ENCODE measurements around the gene MITF. TPM values are rescaled to one million over a fixed set of nuclear protein-coding genes. Genes with fewer than 3 reads are reported as not detected.

Gene MITF
- total RNA-seq, 1 donor from 2014 or later, result 5.7 TPM

DNA sequence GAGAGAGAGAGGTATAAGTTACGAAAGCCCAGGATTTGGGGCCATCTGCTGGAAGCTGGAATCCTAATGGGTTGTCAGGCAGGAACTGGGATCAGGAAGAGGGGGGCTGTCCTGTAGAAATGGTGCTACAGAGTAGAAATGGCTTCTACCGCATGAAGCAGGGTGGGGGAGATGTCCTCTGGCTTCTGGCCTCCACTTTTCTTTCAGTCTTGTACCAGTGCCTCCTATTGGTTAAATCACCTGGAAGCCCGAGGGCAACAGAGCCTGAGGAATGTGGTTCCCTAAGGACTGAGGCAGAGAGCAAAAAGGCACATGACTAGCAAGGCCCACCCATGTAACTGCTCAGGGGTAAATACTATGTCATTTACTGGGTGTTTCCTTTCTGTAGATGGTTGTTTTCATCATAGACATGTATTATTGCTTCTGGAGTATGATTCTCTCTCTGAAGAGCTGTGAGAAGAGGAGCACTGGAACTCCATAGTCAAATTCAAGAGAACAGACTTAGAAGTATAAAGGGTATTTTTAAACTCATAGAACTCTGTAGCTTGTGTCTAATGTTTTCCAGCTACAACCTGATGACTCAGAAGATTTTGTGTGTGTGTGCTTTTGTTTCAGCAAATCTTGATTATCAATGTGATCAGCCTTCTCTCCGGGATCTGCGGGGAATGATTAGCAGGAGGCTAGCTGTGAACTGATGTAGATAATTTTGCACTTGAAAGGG lies 20.2 kb upstream of the MITF start:
- no peaks in the 10 kb centered on the region for H3K4me1 Mint-ChIP-seq (ENCODE audit: low read depth)
- TF ChIP-seq CTCF (IDR thresholded peaks at IDR 0.05), result no peak
- no peaks in the 10 kb centered on the region for H3K9me3 Mint-ChIP-seq (ENCODE audit: low read depth)
- no peaks in the 10 kb centered on the region for H3K27me3 Mint-ChIP-seq (ENCODE audit: low read depth)
- no peak overlapping the region for H3K27ac Mint-ChIP-seq (ENCODE audit: unreplicated experiment)
- no peaks in the 10 kb centered on the region for H3K36me3 Mint-ChIP-seq (ENCODE audit: low read depth)
- no peak overlapping the region for H3K4me3 Mint-ChIP-seq (ENCODE audit: unreplicated experiment)
- no peak for DNase-seq (ENCODE audit: low spot score)

GRCh38 chr3:69719587-69720122 lies 19.6 kb upstream of the MITF start:
- Mint-ChIP-seq H3K4me1 (ENCODE audit: low read depth) (no peaks in the 10 kb centered on the region), H3K4me3 (ENCODE audit: unreplicated experiment) (no peak overlapping the region), H3K27me3 (ENCODE audit: low read depth) (no peaks in the 10 kb centered on the region), H3K36me3 (ENCODE audit: low read depth) (no peaks in the 10 kb centered on the region), H3K9me3 (ENCODE audit: low read depth) (no peaks in the 10 kb centered on the region), H3K27ac (ENCODE audit: unreplicated experiment) (no peak overlapping the region)
- no peak for TF ChIP-seq CTCF (IDR thresholded peaks at IDR 0.05)
- DNase-seq (ENCODE audit: low spot score), result no peak

DNA sequence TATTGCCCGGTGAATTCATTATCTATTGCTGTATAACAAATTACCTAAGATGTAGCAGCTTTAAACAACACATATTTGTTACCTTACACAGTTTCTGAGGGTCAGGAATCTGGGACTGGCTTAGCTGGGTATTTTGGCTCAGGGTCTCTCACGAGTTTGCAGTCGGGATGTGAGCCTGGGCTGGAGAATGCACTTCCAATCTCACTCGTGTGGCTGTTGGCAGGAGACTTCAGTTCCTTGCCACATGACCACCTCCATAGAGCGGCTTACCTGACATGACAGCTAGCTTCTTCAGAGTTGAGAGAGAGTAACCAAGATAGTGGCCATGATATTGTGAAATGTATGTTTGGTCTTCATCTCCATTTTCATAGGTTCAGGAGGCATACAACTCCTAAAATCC lies 18.4 kb upstream of the MITF start:
- Mint-ChIP-seq H3K9me3 (ENCODE audit: low read depth) (no peaks in the 10 kb centered on the region), H3K36me3 (ENCODE audit: low read depth) (no peaks in the 10 kb centered on the region), H3K4me3 (ENCODE audit: unreplicated experiment) (no peak overlapping the region), H3K4me1 (ENCODE audit: low read depth) (peaks cover 5% of the 10 kb centered on the region), H3K27ac (ENCODE audit: unreplicated experiment) (no peak overlapping the region), H3K27me3 (ENCODE audit: low read depth) (no peaks in the 10 kb centered on the region)
- no peak for TF ChIP-seq CTCF (IDR thresholded peaks at IDR 0.05)
- DNase-seq (ENCODE audit: low spot score), result no peak

DNA sequence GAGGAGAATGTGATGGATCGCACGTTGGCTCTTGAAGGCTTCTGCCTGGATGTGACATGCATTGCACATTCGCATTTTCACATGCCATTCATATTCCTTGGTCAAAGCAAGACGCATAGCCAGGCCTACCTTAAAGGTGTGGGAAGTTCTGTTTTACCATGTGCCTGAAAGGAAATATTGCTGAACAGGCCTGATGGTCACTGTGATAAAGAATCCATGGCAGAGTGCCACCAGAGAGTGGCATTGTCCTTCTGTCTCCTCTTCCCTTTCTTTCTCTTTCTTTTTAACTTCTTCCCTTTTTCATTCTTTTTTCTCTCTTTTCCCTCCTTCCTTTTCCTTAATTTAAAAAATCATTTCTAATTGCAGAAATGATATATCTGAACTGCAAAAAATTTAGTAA lies 15.9 kb upstream of the MITF start:
- no peak for TF ChIP-seq CTCF (IDR thresholded peaks at IDR 0.05)
- H3K36me3 Mint-ChIP-seq (ENCODE audit: low read depth), result no peaks in the 10 kb centered on the region
- peaks cover 5% of the 10 kb centered on the region for H3K4me1 Mint-ChIP-seq (ENCODE audit: low read depth)
- no peaks in the 10 kb centered on the region for H3K9me3 Mint-ChIP-seq (ENCODE audit: low read depth)
- no peaks in the 10 kb centered on the region for H3K27me3 Mint-ChIP-seq (ENCODE audit: low read depth)
- DNase-seq (ENCODE audit: low spot score), result no peak
- no peak overlapping the region for H3K27ac Mint-ChIP-seq (ENCODE audit: unreplicated experiment)
- H3K4me3 Mint-ChIP-seq (ENCODE audit: unreplicated experiment), result no peak overlapping the region

DNA sequence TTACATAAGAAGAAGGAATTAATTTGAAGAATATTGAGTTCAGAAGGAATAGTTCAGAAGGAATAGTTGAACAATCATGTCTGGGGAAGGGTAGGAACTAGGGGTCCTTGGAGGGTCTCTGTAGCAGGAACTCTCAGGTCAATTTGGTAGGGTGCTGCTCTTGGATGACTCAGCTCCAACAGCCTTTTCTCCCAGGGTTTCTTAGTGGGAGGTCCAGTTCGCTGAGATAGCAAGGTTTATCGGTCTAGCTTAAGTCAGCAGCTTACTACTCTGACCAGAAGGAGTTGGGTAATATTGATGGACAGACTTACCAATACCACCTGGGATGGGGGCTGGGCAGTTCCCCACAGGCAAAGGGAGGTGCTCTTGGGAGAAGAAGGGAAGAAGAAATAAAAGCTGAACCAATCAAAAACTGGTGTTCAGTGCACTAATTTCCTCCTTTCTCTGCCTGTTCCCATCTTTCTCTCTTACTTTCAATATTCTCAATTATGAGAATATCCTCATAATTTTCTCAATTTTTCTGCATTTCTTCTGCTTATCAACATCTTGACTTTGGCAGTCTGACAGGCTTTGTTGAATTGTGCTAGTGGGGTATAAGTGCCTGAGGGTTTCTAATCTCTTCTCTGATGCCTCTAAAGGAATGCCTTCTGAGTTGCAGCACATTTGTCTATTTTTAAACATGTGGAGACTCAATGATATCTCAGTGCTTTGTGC lies 14.4 kb upstream of the MITF start:
- no peaks in the 10 kb centered on the region for H3K27me3 Mint-ChIP-seq (ENCODE audit: low read depth)
- DNase-seq (ENCODE audit: low spot score), result no peak
- no peaks in the 10 kb centered on the region for H3K9me3 Mint-ChIP-seq (ENCODE audit: low read depth)
- no peak overlapping the region for H3K4me3 Mint-ChIP-seq (ENCODE audit: unreplicated experiment)
- H3K36me3 Mint-ChIP-seq (ENCODE audit: low read depth), result no peaks in the 10 kb centered on the region
- no peak for TF ChIP-seq CTCF (IDR thresholded peaks at IDR 0.05)
- peaks cover 5% of the 10 kb centered on the region for H3K4me1 Mint-ChIP-seq (ENCODE audit: low read depth)
- no peak overlapping the region for H3K27ac Mint-ChIP-seq (ENCODE audit: unreplicated experiment)
